ENCODE measurements around the gene IFT74.

The IFT74 gene

DNA sequence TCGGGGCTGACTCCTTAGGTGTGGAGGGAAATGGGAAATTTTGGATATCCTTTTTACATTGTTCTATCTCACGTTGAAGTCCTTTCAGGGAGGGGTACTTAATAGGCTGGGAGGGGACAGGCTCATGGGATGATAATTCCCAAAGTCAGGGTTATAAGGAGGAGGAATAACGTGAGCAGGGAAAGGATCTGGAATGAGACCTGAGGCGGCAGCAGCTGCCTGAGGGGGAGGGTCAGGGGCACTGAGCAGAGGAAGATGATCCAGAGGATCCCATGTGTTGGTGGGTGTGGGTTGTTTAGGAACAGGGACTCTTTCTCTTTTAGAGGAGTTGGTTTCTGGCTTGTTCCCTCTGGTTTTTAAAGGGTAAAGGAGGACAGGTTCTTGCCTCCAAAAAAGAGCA is 18.7 kb downstream of the IFT74 start:
- DNase-seq: no peak

DNA sequence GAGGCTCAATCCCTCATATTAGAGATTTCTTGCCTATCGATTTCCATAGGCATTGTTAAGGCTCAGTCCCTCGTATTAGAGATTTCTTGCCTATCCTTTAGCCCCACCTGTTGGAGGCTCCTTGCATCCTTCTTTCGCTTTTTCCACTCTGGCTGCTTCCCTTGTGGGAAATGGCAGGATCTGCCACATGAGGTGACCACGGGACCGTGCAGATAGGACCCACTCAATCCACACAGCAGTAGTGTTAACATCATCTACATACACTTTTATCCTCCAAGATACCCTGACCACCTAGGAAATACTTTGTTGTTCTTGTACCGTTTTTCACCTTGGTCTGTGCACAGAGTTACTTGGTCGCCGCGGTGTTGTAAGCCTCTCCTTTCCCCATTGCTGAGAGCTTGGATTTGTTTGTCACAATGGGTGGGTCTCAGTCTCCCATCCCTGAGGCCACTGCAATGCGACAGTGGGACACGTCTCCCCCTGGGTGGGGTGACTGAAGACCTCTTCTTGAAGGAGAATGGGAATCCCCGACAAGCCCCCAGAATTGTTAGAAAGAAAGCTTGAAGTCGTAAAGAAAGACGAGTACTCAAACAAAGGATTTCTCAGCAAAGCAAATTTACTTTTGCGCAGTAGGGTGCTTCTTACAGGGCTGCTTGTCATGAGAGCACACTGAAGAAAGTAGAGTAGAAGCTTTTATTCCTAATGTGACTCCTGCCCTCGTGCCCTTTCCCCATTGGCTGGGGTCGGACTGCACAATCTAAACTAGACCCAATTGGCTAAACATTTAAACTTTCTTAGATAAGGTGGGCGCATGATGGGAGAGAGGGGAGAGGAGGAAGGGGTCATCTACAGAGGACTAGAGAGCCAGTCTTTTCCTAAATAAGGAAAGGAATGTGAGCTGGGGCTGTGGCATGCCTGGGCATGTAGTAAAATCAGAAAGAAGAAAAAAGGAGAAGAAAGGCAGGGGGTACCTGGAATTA is 19.8 kb downstream of the IFT74 start:
- DNase-seq: peak; percentile 65 to 70 (median 68)

GRCh38 chr9:26983340-26983739 is 27.1 kb downstream of the IFT74 start:
- no peak for DNase-seq

GRCh38 chr9:26995810-26996209 is 39.6 kb downstream of the IFT74 start:
- no peak for DNase-seq

DNA sequence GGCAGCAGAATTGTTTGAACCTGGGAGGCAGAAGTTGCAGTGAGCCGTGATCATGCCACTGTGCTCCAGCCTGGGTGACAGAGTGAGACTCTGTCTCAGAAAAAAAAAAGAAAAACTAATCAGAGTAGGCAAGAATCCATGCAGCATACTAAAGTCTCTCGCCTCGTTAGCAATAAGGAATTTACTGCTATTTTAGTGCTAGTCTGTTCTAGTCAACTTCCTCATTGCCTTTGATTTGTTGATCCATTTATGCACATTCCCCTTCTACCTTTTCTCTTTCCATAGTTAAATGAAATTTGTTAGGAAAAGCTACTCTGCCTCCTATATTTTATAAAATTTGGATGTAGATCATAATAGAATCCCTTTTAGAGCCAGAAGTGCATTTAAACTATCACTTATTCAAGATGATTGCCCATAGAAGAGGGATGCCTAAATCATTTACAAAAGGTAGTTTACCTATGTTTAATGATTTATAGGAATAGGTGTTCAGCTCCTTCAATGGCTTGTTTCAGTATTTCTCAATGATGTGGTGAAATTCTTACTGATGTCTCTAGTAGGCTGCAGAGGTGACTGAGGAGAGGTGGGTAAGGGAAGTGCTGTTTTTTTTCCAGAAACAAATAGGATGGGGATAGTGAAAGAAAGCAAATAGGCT is 47.3 kb downstream of the IFT74 start:
- DNase-seq: no peak

DNA sequence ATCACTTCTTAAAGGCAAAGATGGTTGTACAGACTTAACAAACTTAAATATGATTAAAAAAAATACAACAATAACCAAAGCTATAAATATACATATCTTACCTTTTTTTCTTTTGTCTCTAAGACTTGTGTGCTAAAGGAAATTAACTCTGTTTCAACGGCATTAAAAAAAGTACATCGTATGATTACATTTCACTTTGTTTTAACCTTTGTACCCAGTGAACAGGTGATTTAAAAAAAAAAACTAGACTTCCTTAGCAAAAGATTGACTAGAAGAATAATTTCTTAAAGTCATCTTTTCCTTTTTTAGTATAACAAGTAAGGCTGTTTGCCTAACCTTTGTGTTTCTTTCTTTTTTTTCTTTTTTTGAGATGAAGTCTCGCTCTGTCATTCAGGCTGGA is 49.3 kb downstream of the IFT74 start, which contains the start of gene LRRC19:
TSS of gene LRRC19 (minus strand) at position 182 of the 400 bp plus-strand sequence. CDS start 5,978 bp downstream, outside the sequence.
- DNase-seq: no peak

- no peak for DNase-seq
Measured at GRCh38 chr9:27019589-27019988, 63.4 kb downstream of the IFT74 start.

DNA sequence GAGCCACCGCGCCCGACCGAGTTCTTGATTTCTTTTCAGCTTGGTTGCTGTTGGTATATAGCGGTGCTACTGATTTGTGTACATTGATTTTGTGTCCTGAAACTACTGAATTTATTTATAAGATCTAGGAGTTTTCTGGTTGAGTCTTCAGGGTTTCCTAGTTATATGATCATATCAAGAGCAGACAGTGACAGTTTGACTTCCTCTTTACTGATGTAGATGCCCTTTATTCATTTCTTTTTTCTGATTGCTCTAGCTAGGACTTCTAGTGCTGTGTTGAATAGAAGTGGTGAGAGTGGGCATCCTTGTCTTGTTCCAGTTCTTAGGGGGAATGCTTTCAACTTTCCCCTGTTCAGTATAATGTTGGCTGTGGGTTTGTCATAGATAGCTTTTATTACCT is 66.7 kb downstream of the IFT74 start:
- DNase-seq: no peak

DNA sequence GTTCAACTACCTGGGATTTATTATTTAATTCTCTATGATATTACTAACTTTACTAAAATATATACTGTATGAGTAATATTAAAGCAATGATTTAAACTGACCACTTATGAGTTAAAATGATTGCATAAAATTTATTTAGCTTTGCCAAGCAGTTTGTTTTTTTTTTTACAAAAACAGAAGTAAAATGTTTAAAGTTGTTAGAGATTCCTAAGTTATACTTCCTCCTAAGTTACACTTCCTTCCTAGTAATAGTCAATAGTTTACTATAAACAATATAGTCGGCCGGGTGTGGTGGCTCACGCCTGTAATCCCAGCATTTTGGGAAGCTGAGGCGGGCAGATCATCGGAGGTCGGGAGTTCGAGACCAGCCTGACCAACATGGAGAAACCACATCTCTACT is 73.0 kb downstream of the IFT74 start:
- peak; percentile 13 to 68 (median 52) for DNase-seq

GRCh38 chr9:27033815-27034403 is 77.7 kb downstream of the IFT74 start:
- DNase-seq: peak; percentile 62 to 80 (median 70)

- DNase-seq: no peak
Measured at GRCh38 chr9:27037499-27037898, 81.3 kb downstream of the IFT74 start.

GRCh38 chr9:27041746-27042145 is 85.5 kb downstream of the IFT74 start:
- DNase-seq: no peak

GRCh38 chr9:27042476-27042875 is 86.3 kb downstream of the IFT74 start:
- DNase-seq: no peak

DNA sequence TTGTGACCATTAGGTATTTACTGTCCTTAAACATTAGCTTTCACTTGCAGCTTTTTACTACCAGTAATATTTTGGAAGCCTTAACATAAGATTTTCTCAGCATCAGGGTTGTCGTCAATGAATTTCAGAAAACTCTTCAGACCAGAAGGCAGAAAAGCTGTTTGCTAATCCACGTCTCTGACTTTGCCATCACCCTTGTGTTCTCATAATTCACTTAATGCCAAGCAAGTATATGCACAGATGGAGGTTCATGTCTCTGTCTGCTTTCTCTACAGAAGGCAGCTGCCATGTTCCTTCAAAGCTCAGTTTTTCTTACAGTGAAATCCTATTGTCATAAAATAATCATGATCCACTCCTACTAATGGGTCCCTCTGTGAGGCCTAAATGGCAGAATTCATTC is 87.0 kb downstream of the IFT74 start:
- no peak for DNase-seq

DNA sequence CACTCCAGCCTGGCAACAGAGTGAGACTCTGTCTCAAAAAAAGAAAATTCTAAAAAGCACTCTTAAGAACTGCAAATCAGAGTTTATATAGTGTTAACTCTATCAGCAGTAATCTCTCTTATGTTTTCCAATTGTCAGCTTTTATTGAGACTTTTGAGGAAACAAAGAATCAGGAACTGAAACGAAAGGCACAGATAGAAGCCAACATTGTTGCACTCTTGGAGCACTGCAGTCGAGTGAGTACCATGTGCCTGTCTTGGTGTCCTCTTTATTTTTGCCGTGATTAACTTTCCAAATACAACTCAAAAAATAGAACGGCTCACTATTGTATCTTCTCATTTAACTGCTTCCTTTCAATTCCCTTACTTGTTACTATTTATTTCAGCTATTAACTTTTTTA is 90.9 kb downstream of the IFT74 start:
- DNase-seq: peak; percentile 31 to 72 (median 59)

GRCh38 chr9:27053369-27054022 is 97.3 kb downstream of the IFT74 start:
- peak in 3 of 4 experiments; percentile 12 to 39 (median 35) for DNase-seq

DNA sequence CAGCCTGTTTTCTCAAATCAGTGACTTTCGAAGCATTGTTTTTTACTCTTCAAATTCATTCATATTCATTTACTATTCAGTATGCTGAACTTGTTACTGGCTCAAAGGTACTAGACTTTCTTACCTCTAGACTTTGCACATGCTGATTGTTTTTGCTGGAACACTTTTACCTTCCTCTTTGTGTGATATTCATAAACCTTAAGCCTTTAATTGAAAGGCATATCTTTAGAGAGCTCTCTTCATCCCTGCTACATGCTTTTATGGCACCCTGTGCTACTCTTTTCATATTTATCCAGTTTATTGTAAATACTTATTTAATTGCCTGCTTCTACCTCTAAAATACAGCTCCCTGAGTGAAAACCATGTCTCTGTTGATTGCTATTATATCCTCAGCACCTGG is 97.9 kb downstream of the IFT74 start:
- DNase-seq: no peak

GRCh38 chr9:27054841-27055240 is 98.6 kb downstream of the IFT74 start:
- DNase-seq: no peak

- no peak for DNase-seq
Measured at GRCh38 chr9:27059412-27059811, 103.2 kb downstream of the IFT74 start.

DNA sequence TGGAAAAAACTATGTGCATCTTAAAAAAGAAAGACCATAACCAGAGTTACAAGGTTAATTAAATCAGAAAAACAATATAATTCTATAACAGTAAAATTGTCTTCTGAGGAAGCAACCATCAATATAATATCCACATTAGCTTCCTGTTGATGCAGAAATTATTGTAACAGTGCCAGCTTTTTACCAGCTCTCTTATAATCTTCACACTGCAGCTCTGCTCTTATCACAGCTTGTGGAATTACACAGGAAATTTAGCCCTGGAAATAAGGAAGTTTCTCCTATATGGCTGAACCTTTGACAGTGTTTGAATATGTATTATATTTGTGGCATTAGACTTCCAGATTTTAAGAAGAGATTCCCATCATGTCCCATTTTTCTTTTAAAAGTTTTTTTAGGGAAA is 103.7 kb downstream of the IFT74 start:
- peak in 1 of 4 experiments; percentile 1 for DNase-seq

GRCh38 chr9:27065288-27065687 is 109.1 kb downstream of the IFT74 start:
- DNase-seq: no peak

DNA sequence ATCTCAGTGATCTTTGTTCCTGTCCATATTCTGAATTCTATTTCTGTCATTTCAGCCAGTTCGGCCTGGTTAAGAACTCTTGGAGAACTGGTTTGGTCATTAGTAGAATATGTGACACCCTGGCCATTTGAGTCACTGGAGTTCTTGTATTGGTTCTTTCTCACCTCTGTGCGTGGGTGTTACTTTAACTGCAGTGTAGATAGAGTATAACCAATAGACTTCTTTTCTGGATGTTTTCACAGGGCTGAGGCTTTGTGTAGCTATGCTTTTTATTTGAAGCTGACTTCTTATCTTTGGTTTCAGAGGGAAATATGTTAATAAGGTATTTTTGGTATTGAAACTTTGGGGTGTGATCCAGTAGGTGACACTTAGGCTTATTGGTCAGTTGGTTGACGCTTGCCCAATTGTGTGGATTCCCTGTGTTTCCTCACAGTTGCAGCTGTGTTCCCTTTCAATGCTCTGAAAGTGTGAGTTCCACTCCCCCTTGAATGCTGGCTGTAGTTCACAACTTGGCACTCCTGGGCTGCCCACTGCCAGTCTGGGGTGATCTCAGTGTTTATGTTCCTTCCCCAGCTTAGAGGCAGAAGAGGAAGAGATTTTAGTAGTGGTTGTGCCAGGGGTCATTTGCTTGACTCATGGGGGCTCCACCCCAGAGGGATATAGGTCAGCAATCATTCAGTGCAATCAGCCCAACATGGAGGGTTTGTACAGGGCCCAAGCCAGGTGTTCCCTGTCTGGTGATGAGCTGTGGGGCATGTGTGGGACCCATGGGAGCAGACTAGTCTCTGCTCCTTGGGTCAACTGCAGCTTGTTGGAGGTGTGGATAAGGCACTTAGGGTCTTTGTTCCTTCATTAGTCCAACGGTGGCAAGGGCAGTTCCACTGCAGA is 117.9 kb downstream of the IFT74 start:
- DNase-seq: peak; percentile 7 to 51 (median 28)

Data from suppressor macrophage (primary cell).